Measurements from ENCODE around the gene PER1. TPM values are rescaled to one million over a fixed set of nuclear protein-coding genes. Genes with fewer than 3 reads are reported as not detected.

Gene PER1
- total and polyA plus RNA-seq, 10 of the 15 experiments (the other 5 are each of a cell fraction or from before 2014, with no cell fraction given) = 0.02 to 25.1 (median 5.4) TPM

DNA sequence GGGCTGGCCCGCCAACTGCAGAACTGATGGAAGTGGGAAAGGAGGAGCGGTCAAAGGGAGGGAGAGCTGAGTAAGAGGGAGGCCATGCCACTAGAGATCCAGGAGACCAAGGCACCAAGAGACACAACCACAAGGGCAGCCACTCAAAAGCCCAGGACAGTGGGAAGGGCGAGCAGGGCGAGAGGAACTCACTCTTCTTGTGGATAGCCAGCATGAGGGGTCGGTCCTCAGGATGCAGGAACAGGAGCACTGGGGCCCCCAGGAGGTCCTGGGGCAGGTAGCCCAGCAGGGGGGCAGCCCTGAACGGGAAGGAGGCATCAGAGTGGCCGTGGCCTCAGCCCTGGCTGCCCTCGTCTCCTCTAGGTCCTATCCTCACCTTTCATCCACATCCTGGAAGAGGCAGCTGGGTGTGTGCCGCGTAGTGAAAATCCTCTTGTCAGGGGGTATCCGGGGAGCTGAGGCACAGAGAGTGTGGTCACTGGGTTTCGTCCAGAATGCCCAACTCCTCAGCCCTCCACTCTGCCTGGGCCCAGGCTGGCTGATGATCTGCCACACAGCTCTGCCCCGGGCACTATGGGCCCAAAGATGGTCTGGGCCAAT is 4.3 kb downstream of the PER1 start:
- Histone ChIP-seq H3K4me2 (ENCODE audit: control insufficient read depth, insufficient read depth) (no peak overlapping the region), H3K9ac (ENCODE audit: control insufficient read depth, insufficient read depth, low read length) (no peak overlapping the region), H2AFZ (ENCODE audit: control insufficient read depth, low read depth, low read length) (no peak overlapping the region), H3K79me2 (ENCODE audit: control insufficient read depth, insufficient read depth, low read length) (peaks cover 19% of the 10 kb centered on the region), H4K20me1 (ENCODE audit: control insufficient read depth, insufficient read depth) (no peaks in the 10 kb centered on the region; the same call in 1 of the 2 replicates), H3K36me3 (ENCODE audit: control insufficient read depth in 2 of 2, insufficient read depth in 2 of 2, low read length in 1 of 2) (peaks cover 9 to 26% of the 10 kb centered on the region in 2 experiments), H3K4me3 (no peak overlapping the region), H3K27ac (ENCODE audit: control insufficient read depth, insufficient read depth) (no peak overlapping the region), H3K9me3 (replicated peaks; ENCODE audit: control insufficient read depth, insufficient read depth, low read length) (no peaks in the 10 kb centered on the region), H3K27me3 (replicated peaks in 1 of 2; ENCODE audit: control insufficient read depth in 2 of 2, insufficient read depth in 2 of 2, low read length in 1 of 2) (no peaks in the 10 kb centered on the region), H3K4me1 (ENCODE audit: control insufficient read depth, insufficient read depth, low read length) (peaks cover 14% of the 10 kb centered on the region)
- ChIA-PET RAD21 (ENCODE audit: unreplicated experiment) (no interaction called here), CTCF (interaction anchor here (0.9 kb wide), 1 partner anchor 100 kb away, joined by 3 read pairs; the partner anchor contains the start of gene CTC1), SMC1A (ENCODE audit: uncharacterized antibody, unreplicated experiment) (no interaction called here), POLR2A (interaction anchor here (1.5 to 3.8 kb wide), 2 partner anchors 8 to 13 kb away, joined by 4 to 29 read pairs; no protein-coding TSS in a partner anchor)
- ATAC-seq (no peak), FAIRE-seq (no peak), DNase-seq (ENCODE audit: low read depth, low spot score) (no peak)
- intact Hi-C loops (cut with micrococcal nuclease; ENCODE audit: unreplicated experiment) = no loop called here
- TF ChIP-seq, protein P1, sequence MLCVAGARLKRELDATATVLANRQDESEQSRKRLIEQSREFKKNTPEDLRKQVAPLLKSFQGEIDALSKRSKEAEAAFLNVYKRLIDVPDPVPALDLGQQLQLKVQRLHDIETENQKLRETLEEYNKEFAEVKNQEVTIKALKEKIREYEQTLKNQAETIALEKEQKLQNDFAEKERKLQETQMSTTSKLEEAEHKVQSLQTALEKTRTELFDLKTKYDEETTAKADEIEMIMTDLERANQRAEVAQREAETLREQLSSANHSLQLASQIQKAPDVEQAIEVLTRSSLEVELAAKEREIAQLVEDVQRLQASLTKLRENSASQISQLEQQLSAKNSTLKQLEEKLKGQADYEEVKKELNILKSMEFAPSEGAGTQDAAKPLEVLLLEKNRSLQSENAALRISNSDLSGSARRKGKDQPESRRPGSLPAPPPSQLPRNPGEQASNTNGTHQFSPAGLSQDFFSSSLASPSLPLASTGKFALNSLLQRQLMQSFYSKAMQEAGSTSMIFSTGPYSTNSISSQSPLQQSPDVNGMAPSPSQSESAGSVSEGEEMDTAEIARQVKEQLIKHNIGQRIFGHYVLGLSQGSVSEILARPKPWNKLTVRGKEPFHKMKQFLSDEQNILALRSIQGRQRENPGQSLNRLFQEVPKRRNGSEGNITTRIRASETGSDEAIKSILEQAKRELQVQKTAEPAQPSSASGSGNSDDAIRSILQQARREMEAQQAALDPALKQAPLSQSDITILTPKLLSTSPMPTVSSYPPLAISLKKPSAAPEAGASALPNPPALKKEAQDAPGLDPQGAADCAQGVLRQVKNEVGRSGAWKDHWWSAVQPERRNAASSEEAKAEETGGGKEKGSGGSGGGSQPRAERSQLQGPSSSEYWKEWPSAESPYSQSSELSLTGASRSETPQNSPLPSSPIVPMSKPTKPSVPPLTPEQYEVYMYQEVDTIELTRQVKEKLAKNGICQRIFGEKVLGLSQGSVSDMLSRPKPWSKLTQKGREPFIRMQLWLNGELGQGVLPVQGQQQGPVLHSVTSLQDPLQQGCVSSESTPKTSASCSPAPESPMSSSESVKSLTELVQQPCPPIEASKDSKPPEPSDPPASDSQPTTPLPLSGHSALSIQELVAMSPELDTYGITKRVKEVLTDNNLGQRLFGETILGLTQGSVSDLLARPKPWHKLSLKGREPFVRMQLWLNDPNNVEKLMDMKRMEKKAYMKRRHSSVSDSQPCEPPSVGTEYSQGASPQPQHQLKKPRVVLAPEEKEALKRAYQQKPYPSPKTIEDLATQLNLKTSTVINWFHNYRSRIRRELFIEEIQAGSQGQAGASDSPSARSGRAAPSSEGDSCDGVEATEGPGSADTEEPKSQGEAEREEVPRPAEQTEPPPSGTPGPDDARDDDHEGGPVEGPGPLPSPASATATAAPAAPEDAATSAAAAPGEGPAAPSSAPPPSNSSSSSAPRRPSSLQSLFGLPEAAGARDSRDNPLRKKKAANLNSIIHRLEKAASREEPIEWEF (IDR thresholded peaks at IDR 0.05; ENCODE audit: insufficient replicate concordance, low read depth, low read length) = no peak
- TF ChIP-seq POLR2AphosphoS5 (IDR thresholded peaks at IDR 0.05; ENCODE audit: low read length) = peak; percentile 51
- no TSS peak for BruUV-seq (replicated peaks)
- in situ Hi-C loops (cut with MboI) = no loop called here
- 93% methylated on average over 13 of the region's 13 CpGs for WGBS (ENCODE audit: insufficient coverage, insufficient replicate concordance, low lambda C conversion rate, missing lambda C conversion rate)
